GM18526 (cell line): ENCODE data around the gene ZNF213.

Experiments
- POLR2A ChIP-seq: IDR thresholded peaks from 3 replicates; pipeline ENCODE4 v1.6.1; 2011; ENCODE audit not compliant: insufficient read length; ENCODE audit errors: extremely low read depth

ZNF213 gene

GRCh38 chr16:3165111-3165822 is 30.4 kb downstream of the ZNF213 start:
- no peak for TF ChIP-seq POLR2A

- no peak for TF ChIP-seq POLR2A
These were observed 31.7 kb downstream of the ZNF213 start for GRCh38 chr16:3166505-3166886.

- no peak for TF ChIP-seq POLR2A
These were observed 35.8 kb downstream of the ZNF213 start for GRCh38 chr16:3170440-3171180.

- no peak for TF ChIP-seq POLR2A
These were observed 36.5 kb downstream of the ZNF213 start for GRCh38 chr16:3171181-3171854.

GRCh38 chr16:3171855-3172593 is 37.2 kb downstream of the ZNF213 start:
- no peak for TF ChIP-seq POLR2A

- TF ChIP-seq POLR2A, result no peak
These were observed 39.2 kb downstream of the ZNF213 start for GRCh38 chr16:3173892-3174617.

GRCh38 chr16:3174618-3175148 is 39.9 kb downstream of the ZNF213 start:
- TF ChIP-seq POLR2A, result no peak

GRCh38 chr16:3175157-3176093 is 40.6 kb downstream of the ZNF213 start:
- TF ChIP-seq POLR2A, result no peak

GRCh38 chr16:3179651-3180050 is 44.8 kb downstream of the ZNF213 start:
- no peak for TF ChIP-seq POLR2A

GRCh38 chr16:3180445-3180878 is 45.6 kb downstream of the ZNF213 start:
- no peak for TF ChIP-seq POLR2A

GRCh38 chr16:3182608-3183444 is 48.0 kb downstream of the ZNF213 start:
- no peak for TF ChIP-seq POLR2A

GRCh38 chr16:3183445-3184139 is 48.8 kb downstream of the ZNF213 start:
- no peak for TF ChIP-seq POLR2A
